ENCODE measurements around the gene ADAMTS12. TPM values are rescaled to one million over a fixed set of nuclear protein-coding genes. Genes with fewer than 3 reads are reported as not detected.
"Not testable (repeated sequence)": the region's sequence is repeated elsewhere in the genome, so short reads cannot be mapped to it uniquely, and the experiment has no call there.

The ADAMTS12 gene
- total RNA-seq, 1 donor from 2014 or later = 28.7 TPM

GRCh38 chr5:33524476-33524875, 367.3 kb downstream of the ADAMTS12 start:
- no peak for DNase-seq

- DNase-seq = no peak
Measured at GRCh38 chr5:33523208-33523771, 368.5 kb downstream of the ADAMTS12 start.

GRCh38 chr5:33516421-33516820, 375.4 kb downstream of the ADAMTS12 start:
- DNase-seq = no peak

GRCh38 chr5:33515366-33515765, 376.4 kb downstream of the ADAMTS12 start:
- not testable (repeated sequence) for DNase-seq

GRCh38 chr5:33513462-33514185, 378.2 kb downstream of the ADAMTS12 start:
- no peak for DNase-seq

- DNase-seq = no peak
Measured at GRCh38 chr5:33509036-33509435, 382.8 kb downstream of the ADAMTS12 start.

- no peak for DNase-seq
Measured at GRCh38 chr5:33507426-33507825, 384.4 kb downstream of the ADAMTS12 start.

- no peak for DNase-seq
Measured at GRCh38 chr5:33504570-33504969, 387.2 kb downstream of the ADAMTS12 start.

- DNase-seq = no peak
Measured at GRCh38 chr5:33501899-33502298, 389.9 kb downstream of the ADAMTS12 start.

GRCh38 chr5:33501260-33501659, 390.5 kb downstream of the ADAMTS12 start:
- DNase-seq = no peak

GRCh38 chr5:33494466-33494865, 397.3 kb downstream of the ADAMTS12 start:
- no peak for DNase-seq

- DNase-seq = no peak
Measured at GRCh38 chr5:33491941-33492340, 399.8 kb downstream of the ADAMTS12 start.

GRCh38 chr5:33490071-33490665, 401.6 kb downstream of the ADAMTS12 start:
- DNase-seq = no peak

- no peak for DNase-seq
Measured at GRCh38 chr5:33489481-33490067, 402.2 kb downstream of the ADAMTS12 start.

- DNase-seq = no peak
Measured at GRCh38 chr5:33488558-33489355, 403.0 kb downstream of the ADAMTS12 start.

- no peak for DNase-seq
Measured at GRCh38 chr5:33487236-33487635, 404.6 kb downstream of the ADAMTS12 start.

GRCh38 chr5:33482335-33482734, 409.5 kb downstream of the ADAMTS12 start:
- DNase-seq = no peak

GRCh38 chr5:33480876-33481275, 410.9 kb downstream of the ADAMTS12 start:
- no peak for DNase-seq

GRCh38 chr5:33479311-33479710, 412.5 kb downstream of the ADAMTS12 start:
- DNase-seq = no peak

- no peak for DNase-seq
Measured at GRCh38 chr5:33477816-33478215, 414.0 kb downstream of the ADAMTS12 start.

- DNase-seq = no peak
Measured at GRCh38 chr5:33476992-33477391, 414.8 kb downstream of the ADAMTS12 start.

- DNase-seq = no peak
Measured at GRCh38 chr5:33475706-33476105, 416.1 kb downstream of the ADAMTS12 start.

Data from tongue (tissue), 2 donors.